K562 (cell line): ENCODE measurements around the gene DCLK3. TPM values are rescaled to one million over a fixed set of nuclear protein-coding genes. Genes with fewer than 3 reads are reported as not detected.

Source experiments
- ARID2 ChIP-seq: fragments of 450-650 bp; IDR thresholded peaks from 2 replicates; pipeline ENCODE4 v1.6.1; 2017; ENCODE audit warnings: antibody characterized with exemption, mild to moderate bottlenecking
- COPS2 ChIP-seq: fragments of 450-650 bp; conservative IDR thresholded peaks from 2 replicates; pipeline ENCODE4 v1.6.1; 2016; ENCODE audit warnings: mild to moderate bottlenecking, moderate library complexity
- HDGF ChIP-seq: fragments of 450-650 bp; IDR thresholded peaks from 2 replicates; pipeline ENCODE4 v1.6.1; 2016
- KDM1A ChIP-seq, 2 experiments: fragments of 450-650 bp; IDR thresholded peaks; 2 replicates each; pipeline ENCODE4 v1.6.1; 2016; ENCODE audit warnings: mild to moderate bottlenecking in 2 of 2
- NFATC3 ChIP-seq: fragments of 450-650 bp; IDR thresholded peaks from 2 replicates; pipeline ENCODE4 v1.6.1; 2017; ENCODE audit warnings: mild to moderate bottlenecking
- RBM34 ChIP-seq: fragments of 200-400 bp; formaldehyde crosslinking; IDR thresholded peaks from 2 replicates; pipeline ENCODE4 v1.6.1; 2018; ENCODE audit warnings: low read length, borderline replicate concordance; ENCODE audit not compliant: insufficient read depth
- RFX1 ChIP-seq: fragments of 450-650 bp; IDR thresholded peaks from 2 replicates; pipeline ENCODE4 v1.6.1; 2016; ENCODE audit warnings: mild to moderate bottlenecking, moderate library complexity
- RFX5 ChIP-seq: IDR thresholded peaks from 2 replicates; pipeline ENCODE4 v1.6.1; 2011; ENCODE audit warnings: low read depth, mild to moderate bottlenecking, improper control_type of control experiment, low read length
- SAFB2 ChIP-seq: fragments of 200-400 bp; formaldehyde crosslinking; IDR thresholded peaks from 2 replicates; pipeline ENCODE4 v1.6.1; 2018; ENCODE audit warnings: borderline replicate concordance, low read length, low read depth, moderate library complexity; ENCODE audit not compliant: severe bottlenecking
- SLC30A9 ChIP-seq: fragments of 250-450 bp; sonication (Bioruptor Pico); IDR thresholded peaks from 2 replicates; pipeline ENCODE4 v1.8.0; 2022; ENCODE audit warnings: mild to moderate bottlenecking, moderate library complexity
- ZBTB1 ChIP-seq: sonication (generic); formaldehyde crosslinking; IDR thresholded peaks from 2 replicates; pipeline ENCODE4 v1.8.1; 2023; ENCODE audit warnings: missing genetic modification reagents, low read depth, mild to moderate bottlenecking, borderline replicate concordance
- ZNF121 ChIP-seq: sonication (generic); formaldehyde crosslinking; conservative IDR thresholded peaks from 2 replicates; pipeline ENCODE4 v1.8.0; 2022; ENCODE audit warnings: missing genetic modification reagents
- ZNF3 ChIP-seq: fragments of 250-450 bp; sonication (Bioruptor Pico); IDR thresholded peaks from 2 replicates; pipeline ENCODE4 v1.5.0; 2021; ENCODE audit warnings: mild to moderate bottlenecking, moderate library complexity
- ZNF551 ChIP-seq: fragments of 250-450 bp; sonication (Bioruptor Pico); IDR thresholded peaks from 2 replicates; pipeline ENCODE4 v1.5.0; 2021; ENCODE audit warnings: mild to moderate bottlenecking, moderate library complexity
- ZNF75A ChIP-seq: fragments of 450-650 bp; formaldehyde crosslinking; IDR thresholded peaks from 2 replicates; pipeline ENCODE4 v1.4.0; 2020; ENCODE audit warnings: mild to moderate bottlenecking
- polyA plus RNA-seq, 8 experiments: library from polyadenylated mRNA; depleted of rRNA in 4 of 8; stranded (reverse) in 5 of 8; unstranded in 3 of 8; fragments of >200 nt; fragmentation: Nextera tagmentation in 2 of 8; fragmentation: Illumina TruSeq in 1 of 8; extraction: Ambion mirVana in 2 of 8; extraction: Trizol in 1 of 8; gene quantifications; 2 replicates each; pipeline versions ENCODE4 v1.2.1 to v1.2.3, GENCODE V29; 2011 to 2014; ENCODE audit warnings: inconsistent platforms in 1 of 8, missing spikeins in 1 of 8
- total RNA-seq, 7 experiments: library from RNA; depleted of rRNA in 6 of 7; stranded (reverse); fragments of >200 nt in 6 of 7; fragmentation: Illumina TruSeq in 2 of 7; extraction: Trizol in 2 of 7; gene quantifications; 2 replicates each; pipeline versions ENCODE4 v1.2.1 to v1.2.3, GENCODE V29; 2011 to 2021; ENCODE audit warnings: low replicate concordance in 1 of 7
- TF ChIP-seq, protein P1 (sequence below): fragments of 450-650 bp; formaldehyde crosslinking; IDR thresholded peaks from 2 replicates; pipeline ENCODE4 v1.4.0; 2020; ENCODE audit warnings: mild to moderate bottlenecking, moderate library complexity
- TF ChIP-seq, protein P2 (sequence below), 2 experiments: fragments of 450-650 bp; formaldehyde crosslinking in 1 of 2; IDR thresholded peaks; 2 replicates each; pipeline versions ENCODE4 v1.4.0 to v1.6.1; 2014 to 2020; ENCODE audit warnings: mild to moderate bottlenecking in 2 of 2, borderline replicate concordance in 1 of 2, low read depth in 1 of 2
- TF ChIP-seq, protein P3 (sequence below): fragments of 150-350 bp; conservative IDR thresholded peaks from 2 replicates; pipeline ENCODE4 v1.6.1; 2014; ENCODE audit warnings: low read length

The DCLK3 gene
- total and polyA plus RNA-seq, 9 of the 15 experiments (the other 6 are each of a cell fraction or from before 2014, with no cell fraction given) = not detected

DNA sequence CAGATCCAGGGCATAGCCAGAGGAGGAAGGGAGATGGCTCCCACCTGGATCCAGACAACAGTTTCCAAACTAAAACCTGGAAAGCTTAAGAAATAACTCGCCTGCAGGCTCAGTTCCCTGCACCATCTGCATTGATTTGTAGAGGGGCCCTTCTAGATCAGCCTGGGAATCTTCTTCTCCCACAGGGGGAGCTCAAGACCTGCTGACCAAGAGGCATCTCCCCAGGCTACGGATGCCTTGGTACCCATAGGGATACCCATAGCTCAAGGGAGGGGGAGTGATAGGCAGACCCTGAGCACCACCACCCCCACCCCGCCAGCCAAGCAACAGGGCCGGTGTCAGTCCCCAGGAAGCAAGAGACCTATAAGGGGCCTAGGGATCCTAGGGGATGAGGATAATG lies 28.0 kb upstream of the DCLK3 start (continued):
- TF ChIP-seq, protein P1, sequence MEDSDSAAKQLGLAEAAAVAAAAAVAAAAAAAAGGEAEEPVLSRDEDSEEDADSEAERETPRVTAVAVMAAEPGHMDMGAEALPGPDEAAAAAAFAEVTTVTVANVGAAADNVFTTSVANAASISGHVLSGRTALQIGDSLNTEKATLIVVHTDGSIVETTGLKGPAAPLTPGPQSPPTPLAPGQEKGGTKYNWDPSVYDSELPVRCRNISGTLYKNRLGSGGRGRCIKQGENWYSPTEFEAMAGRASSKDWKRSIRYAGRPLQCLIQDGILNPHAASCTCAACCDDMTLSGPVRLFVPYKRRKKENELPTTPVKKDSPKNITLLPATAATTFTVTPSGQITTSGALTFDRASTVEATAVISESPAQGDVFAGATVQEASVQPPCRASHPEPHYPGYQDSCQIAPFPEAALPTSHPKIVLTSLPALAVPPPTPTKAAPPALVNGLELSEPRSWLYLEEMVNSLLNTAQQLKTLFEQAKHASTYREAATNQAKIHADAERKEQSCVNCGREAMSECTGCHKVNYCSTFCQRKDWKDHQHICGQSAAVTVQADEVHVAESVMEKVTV = peak; percentile 70
- no peak for TF ChIP-seq HDGF
- no peak for TF ChIP-seq ZNF121 (CRISPR knock-in tag)
- TF ChIP-seq ZNF75A (CRISPR knock-in tag) = no peak
- TF ChIP-seq, protein P2, sequence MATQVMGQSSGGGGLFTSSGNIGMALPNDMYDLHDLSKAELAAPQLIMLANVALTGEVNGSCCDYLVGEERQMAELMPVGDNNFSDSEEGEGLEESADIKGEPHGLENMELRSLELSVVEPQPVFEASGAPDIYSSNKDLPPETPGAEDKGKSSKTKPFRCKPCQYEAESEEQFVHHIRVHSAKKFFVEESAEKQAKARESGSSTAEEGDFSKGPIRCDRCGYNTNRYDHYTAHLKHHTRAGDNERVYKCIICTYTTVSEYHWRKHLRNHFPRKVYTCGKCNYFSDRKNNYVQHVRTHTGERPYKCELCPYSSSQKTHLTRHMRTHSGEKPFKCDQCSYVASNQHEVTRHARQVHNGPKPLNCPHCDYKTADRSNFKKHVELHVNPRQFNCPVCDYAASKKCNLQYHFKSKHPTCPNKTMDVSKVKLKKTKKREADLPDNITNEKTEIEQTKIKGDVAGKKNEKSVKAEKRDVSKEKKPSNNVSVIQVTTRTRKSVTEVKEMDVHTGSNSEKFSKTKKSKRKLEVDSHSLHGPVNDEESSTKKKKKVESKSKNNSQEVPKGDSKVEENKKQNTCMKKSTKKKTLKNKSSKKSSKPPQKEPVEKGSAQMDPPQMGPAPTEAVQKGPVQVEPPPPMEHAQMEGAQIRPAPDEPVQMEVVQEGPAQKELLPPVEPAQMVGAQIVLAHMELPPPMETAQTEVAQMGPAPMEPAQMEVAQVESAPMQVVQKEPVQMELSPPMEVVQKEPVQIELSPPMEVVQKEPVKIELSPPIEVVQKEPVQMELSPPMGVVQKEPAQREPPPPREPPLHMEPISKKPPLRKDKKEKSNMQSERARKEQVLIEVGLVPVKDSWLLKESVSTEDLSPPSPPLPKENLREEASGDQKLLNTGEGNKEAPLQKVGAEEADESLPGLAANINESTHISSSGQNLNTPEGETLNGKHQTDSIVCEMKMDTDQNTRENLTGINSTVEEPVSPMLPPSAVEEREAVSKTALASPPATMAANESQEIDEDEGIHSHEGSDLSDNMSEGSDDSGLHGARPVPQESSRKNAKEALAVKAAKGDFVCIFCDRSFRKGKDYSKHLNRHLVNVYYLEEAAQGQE (IDR thresholded peaks at IDR 0.05; ENCODE audit: borderline replicate concordance) = peak; percentile 70
- TF ChIP-seq, protein P2 (CRISPR knock-in tag; IDR thresholded peaks at IDR 0.05; ENCODE audit: low read depth) = no peak
- TF ChIP-seq COPS2 = no peak
- no peak for TF ChIP-seq SAFB2
- no peak for TF ChIP-seq RBM34
- no peak for TF ChIP-seq RFX5
- peak; percentile 27; the same call in 1 of the 2 replicates for TF ChIP-seq RFX1
- peak in 1 of 2 experiments; percentile 17; a peak in 1 of 4 replicates for TF ChIP-seq KDM1A (IDR thresholded peaks at IDR 0.05)
- TF ChIP-seq ARID2 = peak; percentile 58; the same call in 1 of the 2 replicates
- TF ChIP-seq SLC30A9 (CRISPR knock-in tag) = no peak
- TF ChIP-seq, protein P3, sequence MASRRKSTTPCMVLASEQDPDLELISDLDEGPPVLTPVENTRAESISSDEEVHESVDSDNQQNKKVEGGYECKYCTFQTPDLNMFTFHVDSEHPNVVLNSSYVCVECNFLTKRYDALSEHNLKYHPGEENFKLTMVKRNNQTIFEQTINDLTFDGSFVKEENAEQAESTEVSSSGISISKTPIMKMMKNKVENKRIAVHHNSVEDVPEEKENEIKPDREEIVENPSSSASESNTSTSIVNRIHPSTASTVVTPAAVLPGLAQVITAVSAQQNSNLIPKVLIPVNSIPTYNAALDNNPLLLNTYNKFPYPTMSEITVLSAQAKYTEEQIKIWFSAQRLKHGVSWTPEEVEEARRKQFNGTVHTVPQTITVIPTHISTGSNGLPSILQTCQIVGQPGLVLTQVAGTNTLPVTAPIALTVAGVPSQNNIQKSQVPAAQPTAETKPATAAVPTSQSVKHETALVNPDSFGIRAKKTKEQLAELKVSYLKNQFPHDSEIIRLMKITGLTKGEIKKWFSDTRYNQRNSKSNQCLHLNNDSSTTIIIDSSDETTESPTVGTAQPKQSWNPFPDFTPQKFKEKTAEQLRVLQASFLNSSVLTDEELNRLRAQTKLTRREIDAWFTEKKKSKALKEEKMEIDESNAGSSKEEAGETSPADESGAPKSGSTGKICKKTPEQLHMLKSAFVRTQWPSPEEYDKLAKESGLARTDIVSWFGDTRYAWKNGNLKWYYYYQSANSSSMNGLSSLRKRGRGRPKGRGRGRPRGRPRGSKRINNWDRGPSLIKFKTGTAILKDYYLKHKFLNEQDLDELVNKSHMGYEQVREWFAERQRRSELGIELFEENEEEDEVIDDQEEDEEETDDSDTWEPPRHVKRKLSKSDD = no peak
- no peak for TF ChIP-seq ZNF551 (CRISPR knock-in tag)
- no peak for TF ChIP-seq ZBTB1
- no peak for TF ChIP-seq NFATC3
- no peak for TF ChIP-seq ZNF3 (CRISPR knock-in tag)
